ENCODE results near the gene SLC2A13. TPM values are rescaled to one million over a fixed set of nuclear protein-coding genes. Genes with fewer than 3 reads are reported as not detected.

Gene SLC2A13
- polyA plus RNA-seq, 3 donors, result 2.2 to 2.9 (median 2.5) TPM

- H3K4me3 Mint-ChIP-seq, result no peak overlapping the region
- no peak overlapping the region for H3K4me2 ChIP-seq (replicated peaks; ENCODE audit: extremely low read depth, low read length, poor library complexity, severe bottlenecking)
- peaks cover 8% of the 10 kb centered on the region for H3K4me1 Mint-ChIP-seq
- H3K4me3 ChIP-seq (replicated peaks in 1 of 3; ENCODE audit: low read depth in 2 of 3, low read length in 3 of 3), result no peak overlapping the region
- intact Hi-C loops (cut with micrococcal nuclease), result no loop called here
- no peaks in the 10 kb centered on the region for H4K20me1 ChIP-seq (ENCODE audit: insufficient read depth, low read length)
- no peak overlapping the region for H2AFZ ChIP-seq (ENCODE audit: insufficient read depth, low read depth, low read length, poor library complexity, severe bottlenecking)
- H3K27me3 ChIP-seq (ENCODE audit: control insufficient read depth in 2 of 2, insufficient read depth in 2 of 2, low read length in 2 of 2), result no peaks in the 10 kb centered on the region
- no peaks in the 10 kb centered on the region for H3K36me3 Mint-ChIP-seq
- DNase-seq, result no peak
- no peak overlapping the region for H3K9ac ChIP-seq (ENCODE audit: insufficient read depth, low read length, poor library complexity, severe bottlenecking)
- H3K36me3 ChIP-seq (replicated peaks in 1 of 2; ENCODE audit: control insufficient read depth in 1 of 2, insufficient read depth in 2 of 2, low read length in 2 of 2), result no peaks in the 10 kb centered on the region
- H3K9me3 ChIP-seq (replicated peaks in 1 of 2; ENCODE audit: control insufficient read depth in 1 of 2, insufficient read depth in 1 of 2, low read length in 2 of 2), result no peaks in the 10 kb centered on the region
- H3K4me1 ChIP-seq (ENCODE audit: control insufficient read depth in 1 of 2, insufficient read depth in 2 of 2, low read length in 2 of 2), result no peaks in the 10 kb centered on the region
- no peak overlapping the region for H3K27ac Mint-ChIP-seq
- H3K27me3 Mint-ChIP-seq (ENCODE audit: low read depth in 3 of 3), result no peaks in the 10 kb centered on the region
- H3K9me3 Mint-ChIP-seq, result peaks cover 0 to 12% (median 3%) of the 10 kb centered on the region in 7 donors
- H3K79me2 ChIP-seq (ENCODE audit: insufficient read depth, low read length), result no peaks in the 10 kb centered on the region
- TF ChIP-seq, protein P1, sequence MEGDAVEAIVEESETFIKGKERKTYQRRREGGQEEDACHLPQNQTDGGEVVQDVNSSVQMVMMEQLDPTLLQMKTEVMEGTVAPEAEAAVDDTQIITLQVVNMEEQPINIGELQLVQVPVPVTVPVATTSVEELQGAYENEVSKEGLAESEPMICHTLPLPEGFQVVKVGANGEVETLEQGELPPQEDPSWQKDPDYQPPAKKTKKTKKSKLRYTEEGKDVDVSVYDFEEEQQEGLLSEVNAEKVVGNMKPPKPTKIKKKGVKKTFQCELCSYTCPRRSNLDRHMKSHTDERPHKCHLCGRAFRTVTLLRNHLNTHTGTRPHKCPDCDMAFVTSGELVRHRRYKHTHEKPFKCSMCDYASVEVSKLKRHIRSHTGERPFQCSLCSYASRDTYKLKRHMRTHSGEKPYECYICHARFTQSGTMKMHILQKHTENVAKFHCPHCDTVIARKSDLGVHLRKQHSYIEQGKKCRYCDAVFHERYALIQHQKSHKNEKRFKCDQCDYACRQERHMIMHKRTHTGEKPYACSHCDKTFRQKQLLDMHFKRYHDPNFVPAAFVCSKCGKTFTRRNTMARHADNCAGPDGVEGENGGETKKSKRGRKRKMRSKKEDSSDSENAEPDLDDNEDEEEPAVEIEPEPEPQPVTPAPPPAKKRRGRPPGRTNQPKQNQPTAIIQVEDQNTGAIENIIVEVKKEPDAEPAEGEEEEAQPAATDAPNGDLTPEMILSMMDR (IDR thresholded peaks at IDR 0.05), result no peak
- H3K27ac ChIP-seq (ENCODE audit: low read depth in 1 of 2, low read length in 2 of 2), result no peak overlapping the region
- WGBS (ENCODE audit: insufficient coverage), result no CpG with 5 or more reads among the region's 3 CpGs
Observed at GRCh38 chr12:40117818-40118217, 11.9 kb upstream of the SLC2A13 start.

DNA sequence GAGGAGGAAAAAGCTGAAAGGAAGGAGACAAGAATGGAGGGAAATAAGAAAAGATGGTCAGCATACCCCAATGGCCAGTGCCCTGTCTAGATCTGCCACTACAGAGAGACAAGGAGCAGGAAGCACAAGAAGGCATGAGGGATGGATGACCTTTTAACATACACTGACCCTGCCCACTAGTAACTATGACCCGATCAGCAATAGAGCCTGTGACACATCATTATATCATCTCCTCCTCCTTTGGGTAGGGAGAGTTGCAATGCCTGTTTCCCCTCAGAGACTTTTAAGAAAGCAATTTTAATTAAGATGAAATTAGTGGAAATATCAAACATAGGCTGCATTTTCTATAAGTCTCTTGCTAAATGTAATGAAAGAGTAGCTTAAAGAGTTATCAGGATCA, 4.7 kb upstream of the SLC2A13 start:
- WGBS (ENCODE audit: insufficient coverage), result no CpG with 5 or more reads among the region's 1 CpG
- Histone ChIP-seq H3K9ac (ENCODE audit: insufficient read depth, low read length, poor library complexity, severe bottlenecking) (no peak overlapping the region), H3K9me3 (replicated peaks in 1 of 2; ENCODE audit: control insufficient read depth in 1 of 2, insufficient read depth in 1 of 2, low read length in 2 of 2) (no peaks in the 10 kb centered on the region), H4K20me1 (ENCODE audit: insufficient read depth, low read length) (no peaks in the 10 kb centered on the region), H3K27me3 (ENCODE audit: control insufficient read depth in 2 of 2, insufficient read depth in 2 of 2, low read length in 2 of 2) (no peaks in the 10 kb centered on the region), H3K4me2 (replicated peaks; ENCODE audit: extremely low read depth, low read length, poor library complexity, severe bottlenecking) (no peak overlapping the region), H3K4me1 (ENCODE audit: control insufficient read depth in 1 of 2, insufficient read depth in 2 of 2, low read length in 2 of 2) (peaks cover 12% of the 10 kb centered on the region in 2 donors), H3K27ac (ENCODE audit: low read depth in 1 of 2, low read length in 2 of 2) (no peak overlapping the region), H3K36me3 (replicated peaks in 1 of 2; ENCODE audit: control insufficient read depth in 1 of 2, insufficient read depth in 2 of 2, low read length in 2 of 2) (no peaks in the 10 kb centered on the region), H3K79me2 (ENCODE audit: insufficient read depth, low read length) (no peaks in the 10 kb centered on the region), H3K4me3 (replicated peaks in 1 of 3; ENCODE audit: low read depth in 2 of 3, low read length in 3 of 3) (no peak overlapping the region), H2AFZ (ENCODE audit: insufficient read depth, low read depth, low read length, poor library complexity, severe bottlenecking) (no peak overlapping the region)
- no peak overlapping the region for H3K27ac Mint-ChIP-seq
- peaks cover 0 to 4% (median 0%) of the 10 kb centered on the region in 7 donors for H3K9me3 Mint-ChIP-seq
- peaks cover 1 to 5% (median 4%) of the 10 kb centered on the region in 3 donors for H3K27me3 Mint-ChIP-seq (ENCODE audit: low read depth in 3 of 3)
- intact Hi-C loops (cut with micrococcal nuclease), result no loop called here
- no peaks in the 10 kb centered on the region for H3K36me3 Mint-ChIP-seq
- TF ChIP-seq, protein P1 (IDR thresholded peaks at IDR 0.05), result no peak
- no peak for DNase-seq
- peaks cover 21% of the 10 kb centered on the region for H3K4me1 Mint-ChIP-seq
- no peak overlapping the region for H3K4me3 Mint-ChIP-seq
